ENCODE data around the gene BCOR.

BCOR gene

GRCh38 chrX:40054793-40055192 is 43.0 kb downstream of the BCOR start:
- Histone ChIP-seq H3K36me3 (ENCODE audit: insufficient read depth, low read length) (peaks cover 63% of the 10 kb centered on the region), H3K27me3 (ENCODE audit: control insufficient read depth in 1 of 2, insufficient read depth in 2 of 2, low read length in 2 of 2) (no peaks in the 10 kb centered on the region), H3K9ac (ENCODE audit: low read length) (no peak overlapping the region), H3K4me1 (ENCODE audit: insufficient read depth, low read length) (no peaks in the 10 kb centered on the region), H3K27ac (ENCODE audit: low read depth, low read length) (no peak overlapping the region), H3K9me3 (ENCODE audit: low read length) (peaks cover 15% of the 10 kb centered on the region), H3K4me3 (ENCODE audit: low read depth in 1 of 2, low read length in 2 of 2) (no peak overlapping the region)

GRCh38 chrX:40050532-40050931 is 47.2 kb downstream of the BCOR start:
- H3K4me1 ChIP-seq (ENCODE audit: insufficient read depth, low read length): no peaks in the 10 kb centered on the region
- H3K9me3 ChIP-seq (ENCODE audit: low read length): peaks cover 22% of the 10 kb centered on the region
- H3K27me3 ChIP-seq (ENCODE audit: control insufficient read depth in 1 of 2, insufficient read depth in 2 of 2, low read length in 2 of 2): no peaks in the 10 kb centered on the region
- peaks cover 47% of the 10 kb centered on the region for H3K36me3 ChIP-seq (ENCODE audit: insufficient read depth, low read length)
- no peak overlapping the region for H3K9ac ChIP-seq (ENCODE audit: low read length)
- H3K4me3 ChIP-seq (ENCODE audit: low read depth in 1 of 2, low read length in 2 of 2): no peak overlapping the region
- H3K27ac ChIP-seq (ENCODE audit: low read depth, low read length): no peak overlapping the region

- H3K4me3 ChIP-seq (ENCODE audit: low read depth in 1 of 2, low read length in 2 of 2): no peak overlapping the region
- H3K27me3 ChIP-seq (ENCODE audit: control insufficient read depth in 1 of 2, insufficient read depth in 2 of 2, low read length in 2 of 2): no peaks in the 10 kb centered on the region
- H3K9ac ChIP-seq (ENCODE audit: low read length): no peak overlapping the region
- H3K9me3 ChIP-seq (ENCODE audit: low read length): peaks cover 22% of the 10 kb centered on the region
- H3K36me3 ChIP-seq (ENCODE audit: insufficient read depth, low read length): peaks cover 34% of the 10 kb centered on the region
- H3K4me1 ChIP-seq (ENCODE audit: insufficient read depth, low read length): no peaks in the 10 kb centered on the region
- H3K27ac ChIP-seq (ENCODE audit: low read depth, low read length): no peak overlapping the region
These were observed 48.6 kb downstream of the BCOR start for GRCh38 chrX:40049084-40049641.

GRCh38 chrX:40047485-40047884 is 50.3 kb downstream of the BCOR start:
- H3K4me1 ChIP-seq (ENCODE audit: insufficient read depth, low read length): no peaks in the 10 kb centered on the region
- H3K9me3 ChIP-seq (ENCODE audit: low read length): peaks cover 22% of the 10 kb centered on the region
- H3K9ac ChIP-seq (ENCODE audit: low read length): no peak overlapping the region
- H3K4me3 ChIP-seq (ENCODE audit: low read depth in 1 of 2, low read length in 2 of 2): no peak overlapping the region
- no peak overlapping the region for H3K27ac ChIP-seq (ENCODE audit: low read depth, low read length)
- no peaks in the 10 kb centered on the region for H3K27me3 ChIP-seq (ENCODE audit: control insufficient read depth in 1 of 2, insufficient read depth in 2 of 2, low read length in 2 of 2)
- peaks cover 19% of the 10 kb centered on the region for H3K36me3 ChIP-seq (ENCODE audit: insufficient read depth, low read length)

GRCh38 chrX:40043895-40044294 is 53.9 kb downstream of the BCOR start:
- no peak overlapping the region for H3K9ac ChIP-seq (ENCODE audit: low read length)
- no peak overlapping the region for H3K27ac ChIP-seq (ENCODE audit: low read depth, low read length)
- no peak overlapping the region for H3K4me3 ChIP-seq (ENCODE audit: low read depth in 1 of 2, low read length in 2 of 2)
- no peaks in the 10 kb centered on the region for H3K27me3 ChIP-seq (ENCODE audit: control insufficient read depth in 1 of 2, insufficient read depth in 2 of 2, low read length in 2 of 2)
- no peaks in the 10 kb centered on the region for H3K9me3 ChIP-seq (ENCODE audit: low read length)
- H3K4me1 ChIP-seq (ENCODE audit: insufficient read depth, low read length): no peaks in the 10 kb centered on the region
- H3K36me3 ChIP-seq (ENCODE audit: insufficient read depth, low read length): no peaks in the 10 kb centered on the region

- Histone ChIP-seq H3K4me3 (ENCODE audit: low read depth in 1 of 2, low read length in 2 of 2) (no peak overlapping the region), H3K9me3 (ENCODE audit: low read length) (no peaks in the 10 kb centered on the region), H3K27ac (ENCODE audit: low read depth, low read length) (no peak overlapping the region), H3K4me1 (ENCODE audit: insufficient read depth, low read length) (no peaks in the 10 kb centered on the region), H3K9ac (ENCODE audit: low read length) (no peak overlapping the region), H3K27me3 (ENCODE audit: control insufficient read depth in 1 of 2, insufficient read depth in 2 of 2, low read length in 2 of 2) (no peaks in the 10 kb centered on the region), H3K36me3 (ENCODE audit: insufficient read depth, low read length) (no peaks in the 10 kb centered on the region)
These were observed 55.8 kb downstream of the BCOR start for GRCh38 chrX:40041915-40042314.

GRCh38 chrX:40040686-40041461 is 56.9 kb downstream of the BCOR start:
- Histone ChIP-seq H3K27ac (ENCODE audit: low read depth, low read length) (no peak overlapping the region), H3K27me3 (ENCODE audit: control insufficient read depth in 1 of 2, insufficient read depth in 2 of 2, low read length in 2 of 2) (no peaks in the 10 kb centered on the region), H3K36me3 (ENCODE audit: insufficient read depth, low read length) (no peaks in the 10 kb centered on the region), H3K4me1 (ENCODE audit: insufficient read depth, low read length) (no peaks in the 10 kb centered on the region), H3K4me3 (ENCODE audit: low read depth in 1 of 2, low read length in 2 of 2) (no peak overlapping the region), H3K9ac (ENCODE audit: low read length) (no peak overlapping the region), H3K9me3 (ENCODE audit: low read length) (no peaks in the 10 kb centered on the region)

- Histone ChIP-seq H3K36me3 (ENCODE audit: insufficient read depth, low read length) (no peaks in the 10 kb centered on the region), H3K27me3 (ENCODE audit: control insufficient read depth in 1 of 2, insufficient read depth in 2 of 2, low read length in 2 of 2) (no peaks in the 10 kb centered on the region), H3K9ac (ENCODE audit: low read length) (no peak overlapping the region), H3K4me1 (ENCODE audit: insufficient read depth, low read length) (no peaks in the 10 kb centered on the region), H3K27ac (ENCODE audit: low read depth, low read length) (no peak overlapping the region), H3K9me3 (ENCODE audit: low read length) (no peaks in the 10 kb centered on the region), H3K4me3 (ENCODE audit: low read depth in 1 of 2, low read length in 2 of 2) (no peak overlapping the region)
These were observed 57.9 kb downstream of the BCOR start for GRCh38 chrX:40039887-40040286.

- H3K9ac ChIP-seq (ENCODE audit: low read length): no peak overlapping the region
- H3K27ac ChIP-seq (ENCODE audit: low read depth, low read length): no peak overlapping the region
- no peaks in the 10 kb centered on the region for H3K27me3 ChIP-seq (ENCODE audit: control insufficient read depth in 1 of 2, insufficient read depth in 2 of 2, low read length in 2 of 2)
- no peaks in the 10 kb centered on the region for H3K9me3 ChIP-seq (ENCODE audit: low read length)
- H3K4me3 ChIP-seq (ENCODE audit: low read depth in 1 of 2, low read length in 2 of 2): no peak overlapping the region
- H3K36me3 ChIP-seq (ENCODE audit: insufficient read depth, low read length): no peaks in the 10 kb centered on the region
- no peaks in the 10 kb centered on the region for H3K4me1 ChIP-seq (ENCODE audit: insufficient read depth, low read length)
These were observed 60.4 kb downstream of the BCOR start for GRCh38 chrX:40037367-40037766.

GRCh38 chrX:40035726-40036125 is 62.0 kb downstream of the BCOR start:
- Histone ChIP-seq H3K27ac (ENCODE audit: low read depth, low read length) (no peak overlapping the region), H3K9me3 (ENCODE audit: low read length) (no peaks in the 10 kb centered on the region), H3K9ac (ENCODE audit: low read length) (no peak overlapping the region), H3K27me3 (ENCODE audit: control insufficient read depth in 1 of 2, insufficient read depth in 2 of 2, low read length in 2 of 2) (no peaks in the 10 kb centered on the region), H3K36me3 (ENCODE audit: insufficient read depth, low read length) (no peaks in the 10 kb centered on the region), H3K4me1 (ENCODE audit: insufficient read depth, low read length) (no peaks in the 10 kb centered on the region), H3K4me3 (ENCODE audit: low read depth in 1 of 2, low read length in 2 of 2) (no peak overlapping the region)

GRCh38 chrX:40031911-40032310 is 65.8 kb downstream of the BCOR start:
- Histone ChIP-seq H3K4me1 (ENCODE audit: insufficient read depth, low read length) (no peaks in the 10 kb centered on the region), H3K27ac (ENCODE audit: low read depth, low read length) (no peak overlapping the region), H3K4me3 (ENCODE audit: low read depth in 1 of 2, low read length in 2 of 2) (no peak overlapping the region), H3K9me3 (ENCODE audit: low read length) (peaks cover 4% of the 10 kb centered on the region), H3K9ac (ENCODE audit: low read length) (no peak overlapping the region), H3K36me3 (ENCODE audit: insufficient read depth, low read length) (no peaks in the 10 kb centered on the region), H3K27me3 (ENCODE audit: control insufficient read depth in 1 of 2, insufficient read depth in 2 of 2, low read length in 2 of 2) (no peaks in the 10 kb centered on the region)

- H3K27me3 ChIP-seq (ENCODE audit: control insufficient read depth in 1 of 2, insufficient read depth in 2 of 2, low read length in 2 of 2): no peaks in the 10 kb centered on the region
- H3K4me3 ChIP-seq (ENCODE audit: low read depth in 1 of 2, low read length in 2 of 2): no peak overlapping the region
- no peak overlapping the region for H3K9ac ChIP-seq (ENCODE audit: low read length)
- no peaks in the 10 kb centered on the region for H3K4me1 ChIP-seq (ENCODE audit: insufficient read depth, low read length)
- peaks cover 4% of the 10 kb centered on the region for H3K9me3 ChIP-seq (ENCODE audit: low read length)
- no peak overlapping the region for H3K27ac ChIP-seq (ENCODE audit: low read depth, low read length)
- H3K36me3 ChIP-seq (ENCODE audit: insufficient read depth, low read length): no peaks in the 10 kb centered on the region
These were observed 67.6 kb downstream of the BCOR start for GRCh38 chrX:40030205-40030604.

Measured in muscle layer of colon (tissue), 2 donors.